ENCODE measurements around the gene DUSP1. TPM values are rescaled to one million over a fixed set of nuclear protein-coding genes. Genes with fewer than 3 reads are reported as not detected.

The DUSP1 gene
- total RNA-seq, 1 donor from 2014 or later: 103 TPM

DNA sequence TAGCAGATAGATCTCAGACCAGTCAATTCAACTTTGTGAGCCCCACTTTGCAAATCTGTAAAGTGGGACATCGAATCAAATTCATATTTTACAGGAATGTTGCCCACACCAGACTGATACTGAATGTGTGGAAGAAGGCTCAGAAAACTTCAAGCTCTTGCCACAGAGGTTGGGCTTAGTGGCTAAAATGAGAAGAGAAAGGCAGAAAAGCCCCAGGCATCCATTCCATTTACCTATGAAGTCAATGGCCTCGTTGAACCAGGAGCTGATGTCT lies 1.7 kb downstream of the DUSP1 start:
- intact Hi-C loops (cut with DNase I): no loop called here
- no peak for DNase-seq (ENCODE audit: missing footprints)
- ATAC-seq: no peak

DNA sequence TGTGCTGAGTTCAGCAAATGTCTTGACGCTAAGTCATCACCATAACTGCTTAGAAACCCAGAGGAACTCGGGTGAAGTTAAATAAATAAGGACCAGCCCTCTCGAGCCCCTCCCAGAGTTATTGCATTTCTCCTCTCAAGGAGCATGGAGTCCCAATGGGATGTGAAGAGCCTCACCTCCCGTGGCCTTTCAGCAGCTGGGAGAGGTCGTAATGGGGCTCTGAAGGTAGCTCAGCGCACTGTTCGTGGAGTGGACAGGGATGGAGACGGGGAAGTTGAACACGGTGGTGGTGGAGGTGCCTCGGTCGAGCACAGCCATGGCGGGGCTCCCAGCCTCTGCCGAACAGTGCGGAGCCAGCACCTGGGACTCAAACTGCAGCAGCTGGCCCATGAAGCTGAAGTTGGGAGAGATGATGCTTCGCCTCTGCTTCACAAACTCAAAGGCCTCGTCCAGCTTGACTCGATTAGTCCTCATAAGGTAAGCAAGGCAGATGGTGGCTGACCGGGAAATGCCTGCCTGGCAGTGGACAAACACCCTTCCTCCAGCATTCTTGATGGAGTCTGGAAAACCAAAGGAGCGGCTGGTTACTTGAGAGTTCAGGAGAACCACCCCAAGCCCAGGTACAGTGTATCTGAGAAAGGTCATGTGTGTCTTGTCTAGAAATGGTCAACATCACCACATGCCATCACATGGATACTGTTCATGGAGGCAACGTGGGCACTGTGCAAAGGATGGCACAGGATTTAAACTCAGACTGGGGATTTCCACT lies 2.2 kb downstream of the DUSP1 start:
- intact Hi-C loops (cut with DNase I): no loop called here
- ATAC-seq: no peak
- DNase-seq (ENCODE audit: missing footprints): no peak

DNA sequence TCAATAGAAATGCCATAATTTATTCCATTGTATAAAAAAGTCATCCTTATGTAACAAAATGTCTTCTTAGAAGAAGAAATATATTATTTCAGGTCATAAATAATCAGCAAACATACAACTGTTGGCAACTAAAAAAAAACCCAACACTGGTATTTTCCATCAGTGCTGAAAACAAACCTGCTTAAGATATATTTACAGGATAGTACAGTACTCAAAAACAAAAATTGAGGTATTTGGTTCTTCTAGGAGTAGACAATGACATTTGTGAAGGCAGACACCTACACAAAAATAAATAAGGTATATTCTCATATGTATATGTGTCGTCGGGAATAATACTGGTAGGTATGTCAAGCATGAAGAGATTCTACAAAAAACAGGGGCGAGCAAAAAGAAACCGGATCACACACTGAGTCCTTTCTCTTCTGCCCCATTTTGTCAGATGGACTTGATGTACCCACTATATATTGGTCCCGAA lies 2.9 kb downstream of the DUSP1 start:
- ATAC-seq (no peak), DNase-seq (ENCODE audit: missing footprints) (no peak)
- intact Hi-C loops (cut with DNase I): no loop called here

DNA sequence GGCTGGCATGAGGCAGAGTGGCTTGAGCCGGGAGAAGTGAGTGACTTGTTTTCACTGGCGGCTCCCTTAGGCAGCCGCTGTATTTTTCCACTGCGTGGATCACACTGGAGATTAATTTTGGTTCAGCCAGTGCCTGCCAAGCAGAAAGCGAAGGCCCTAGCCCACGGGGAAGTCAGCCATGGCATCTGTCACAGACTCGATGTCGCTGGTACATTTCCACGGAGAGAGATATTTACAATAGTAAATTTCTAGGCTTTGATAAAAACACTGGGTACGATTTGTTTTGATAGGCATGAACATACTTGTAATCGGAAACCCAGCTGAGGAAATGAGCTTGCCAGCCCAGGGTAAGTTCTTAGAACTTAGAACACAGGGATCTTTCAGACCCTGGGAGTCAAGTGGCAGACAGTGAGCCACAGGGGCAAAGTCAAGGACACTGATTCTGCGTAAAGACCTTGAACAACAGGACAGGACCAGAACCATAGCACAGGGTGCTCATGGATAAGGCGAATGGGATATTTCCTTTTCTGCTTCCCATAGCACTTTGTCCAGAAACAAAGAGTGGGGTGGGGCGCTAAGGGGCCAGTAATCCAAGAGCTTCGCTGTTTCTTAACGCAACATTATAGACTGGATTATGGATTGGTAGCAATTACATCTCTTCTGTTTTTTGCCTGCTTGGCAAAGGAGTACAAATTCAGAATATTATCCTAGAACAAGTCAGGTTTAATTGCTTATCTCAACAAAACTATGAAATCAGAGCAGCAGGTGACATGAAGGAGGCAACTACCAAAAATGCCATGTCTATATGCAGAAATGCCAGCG lies 4.5 kb downstream of the DUSP1 start:
- DNase-seq (ENCODE audit: missing footprints) (peak; percentile 78), ATAC-seq (peak; percentile 42)
- intact Hi-C loops (cut with DNase I): no loop called here

DNA sequence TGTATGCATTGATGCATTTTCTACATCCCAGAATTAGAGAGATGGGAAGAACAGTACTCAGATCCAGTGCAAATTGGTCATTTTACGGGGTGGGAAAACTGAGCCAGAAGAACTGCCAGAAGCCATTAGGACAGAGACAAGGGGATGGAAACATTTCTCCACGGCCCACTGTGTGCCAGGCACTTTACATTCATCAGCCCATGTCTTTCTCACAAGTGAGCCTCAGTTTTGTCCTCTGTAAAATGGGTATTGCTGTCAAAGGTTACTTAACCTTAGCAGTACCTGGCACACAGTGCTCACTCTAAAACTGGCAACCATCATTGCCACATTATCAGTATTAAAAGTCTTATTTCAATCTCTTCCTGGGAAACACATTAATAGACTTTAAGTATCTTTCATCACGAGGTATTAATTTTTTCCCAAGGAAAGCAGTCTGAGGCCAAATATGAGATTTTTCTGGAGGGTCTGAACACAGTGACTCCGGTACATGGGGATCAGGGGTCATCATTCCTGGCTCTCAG lies 5.2 kb downstream of the DUSP1 start:
- DNase-seq (ENCODE audit: missing footprints) (no peak), ATAC-seq (peak; percentile 0)
- intact Hi-C loops (cut with DNase I): loop anchor here (1.0 to 2.0 kb wide), 2 partner anchors 18 to 25 kb away; no protein-coding TSS in a partner anchor

DNA sequence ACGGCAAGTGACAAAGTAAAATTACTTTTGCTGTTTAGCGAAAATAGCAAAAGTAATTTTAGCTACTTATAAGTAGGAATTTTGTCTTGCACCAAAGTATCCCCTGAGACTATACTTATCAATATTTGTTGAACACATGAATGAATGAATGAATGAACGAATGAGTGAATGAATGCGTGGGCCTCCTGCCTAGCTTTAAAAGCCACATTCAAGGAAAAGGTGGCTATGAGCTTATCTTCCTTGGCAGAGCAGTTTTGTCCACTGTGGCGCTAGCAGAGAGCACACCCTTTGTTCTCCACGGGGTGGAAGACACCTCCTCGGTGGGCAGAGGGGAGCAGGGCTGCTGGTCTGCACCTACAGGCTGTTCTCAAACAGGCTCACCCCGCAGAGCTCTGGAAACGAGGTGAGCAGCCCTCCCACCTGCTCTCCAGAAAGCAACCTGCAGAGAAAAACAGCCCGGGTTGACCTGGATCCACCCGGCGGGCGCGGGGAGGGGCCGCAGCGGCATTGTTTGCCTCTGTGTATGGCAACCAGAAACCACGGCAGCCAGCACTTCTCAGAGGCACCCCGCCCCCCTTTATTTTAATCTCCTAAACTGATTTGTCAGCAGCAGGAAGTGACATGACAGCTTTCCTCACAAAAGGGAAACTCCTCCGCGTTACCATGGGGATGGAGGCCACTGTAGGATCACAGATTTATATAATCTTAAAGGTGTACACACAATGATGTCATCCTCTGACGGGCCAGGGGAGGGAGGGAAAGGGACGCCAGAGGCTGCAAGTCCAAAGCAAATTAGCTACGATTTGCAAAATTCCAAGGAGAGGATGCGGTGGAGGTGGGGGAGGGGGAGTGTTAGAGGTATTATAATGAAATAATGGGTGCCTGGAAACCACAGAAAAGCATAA lies 5.9 kb downstream of the DUSP1 start:
- DNase-seq (ENCODE audit: missing footprints) (peak; percentile 97), ATAC-seq (peak; percentile 73)
- intact Hi-C loops (cut with DNase I): loop anchor here (1.0 to 2.0 kb wide), 2 partner anchors 17 to 24 kb away; no protein-coding TSS in a partner anchor

DNA sequence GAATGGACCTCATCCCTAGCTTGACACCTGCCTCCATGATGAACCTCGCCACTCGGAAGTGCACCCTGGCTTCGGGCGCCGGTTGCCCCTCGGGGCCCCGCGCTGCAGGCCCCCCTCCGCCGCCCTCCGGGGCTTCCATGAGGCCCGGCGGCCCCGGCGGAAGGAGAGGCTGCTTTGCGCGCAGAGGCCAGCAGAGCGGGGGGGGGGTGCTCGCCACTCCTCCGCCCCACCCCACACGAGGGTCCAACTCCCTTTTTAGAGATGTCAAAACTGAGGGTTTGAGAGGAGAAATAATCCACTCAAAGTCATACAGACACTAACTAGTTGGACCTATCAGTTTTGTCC lies 7.9 kb downstream of the DUSP1 start:
- DNase-seq (ENCODE audit: missing footprints) (no peak), ATAC-seq (no peak)
- intact Hi-C loops (cut with DNase I): no loop called here

DNA sequence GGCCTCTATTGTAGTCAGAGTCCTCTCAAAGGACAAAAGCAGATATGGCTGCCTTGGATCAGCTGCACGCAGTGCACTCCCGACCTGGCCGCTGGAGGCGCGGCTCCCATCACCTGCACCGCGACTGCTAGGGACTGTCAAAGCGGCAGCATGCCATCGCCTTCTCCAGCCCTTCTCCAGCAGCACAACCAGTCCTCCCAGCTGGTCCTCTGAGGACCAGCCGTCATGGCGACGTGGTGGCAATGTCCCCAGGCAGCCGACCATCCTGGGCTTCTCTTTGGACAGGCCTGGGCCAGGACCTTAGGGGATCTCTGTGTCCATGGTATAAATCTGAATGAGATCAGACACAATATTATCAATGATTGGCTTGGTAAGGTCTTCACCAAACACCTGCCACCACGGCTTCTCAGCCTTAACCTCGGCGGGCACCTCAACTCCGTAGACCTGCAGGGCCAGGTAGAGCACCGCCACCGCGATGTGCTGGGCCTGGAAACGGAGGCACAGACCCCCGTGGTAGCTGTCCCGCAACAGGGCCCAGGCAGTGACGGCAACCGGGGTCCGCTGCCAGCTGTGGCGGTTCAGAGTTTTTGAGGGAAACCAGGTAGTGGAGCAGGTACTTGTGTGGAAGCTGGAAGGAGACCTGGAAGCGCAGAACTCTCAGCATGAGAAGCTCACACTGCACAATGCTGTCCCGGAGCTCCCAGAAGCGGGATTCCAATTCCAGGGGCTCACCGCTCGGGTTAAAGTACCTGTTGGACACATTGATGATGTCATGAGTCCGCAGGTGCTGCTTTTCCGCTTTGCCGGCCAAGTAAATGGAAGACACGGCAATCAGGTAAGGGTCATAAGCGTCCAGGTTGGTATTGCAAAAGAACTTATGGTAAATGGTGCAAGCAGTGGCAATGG lies 8.5 kb downstream of the DUSP1 start:
- intact Hi-C loops (cut with DNase I): no loop called here
- DNase-seq (ENCODE audit: missing footprints) (no peak), ATAC-seq (no peak)

DNA sequence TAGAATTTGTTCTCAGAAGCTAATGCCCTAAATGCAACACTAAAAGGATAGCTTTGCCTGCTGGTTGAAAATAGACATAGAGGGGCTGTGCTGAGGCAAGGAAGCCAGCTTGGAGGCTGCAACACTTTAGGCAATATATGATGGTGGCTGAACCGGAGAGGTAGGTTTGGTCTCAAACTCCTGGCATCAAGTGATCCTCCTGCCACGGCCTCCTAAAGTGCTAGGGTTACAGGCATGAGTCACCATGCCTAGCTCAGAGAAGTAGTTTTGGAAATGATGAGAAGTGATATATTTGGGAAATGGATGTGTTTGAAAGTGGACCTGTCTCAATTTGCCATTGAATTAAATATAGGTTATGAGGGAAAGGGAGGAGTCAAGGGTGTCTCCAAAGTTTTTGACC lies 10.0 kb downstream of the DUSP1 start:
- ATAC-seq: no peak
- intact Hi-C loops (cut with DNase I): no loop called here
- DNase-seq (ENCODE audit: missing footprints): no peak

DNA sequence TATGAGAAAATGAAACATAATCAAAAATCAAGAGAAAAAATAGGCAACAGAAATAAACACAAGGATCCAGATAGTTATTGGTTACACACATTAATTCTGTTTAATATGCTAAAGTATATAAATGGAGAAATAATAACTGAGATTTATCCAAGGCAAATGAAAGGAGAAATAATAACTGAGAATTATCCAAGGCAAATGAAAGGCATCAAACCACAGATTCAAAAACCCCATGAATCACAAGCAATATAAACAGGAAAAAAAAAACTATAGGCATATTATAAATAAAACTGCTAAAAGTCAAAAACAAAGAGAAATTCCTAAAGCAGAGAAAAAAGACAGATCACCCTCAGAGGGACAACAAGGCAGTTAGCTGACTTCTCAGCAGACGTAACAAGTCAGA lies 10.9 kb downstream of the DUSP1 start:
- intact Hi-C loops (cut with DNase I): no loop called here
- DNase-seq (ENCODE audit: missing footprints) (no peak), ATAC-seq (no peak)

DNA sequence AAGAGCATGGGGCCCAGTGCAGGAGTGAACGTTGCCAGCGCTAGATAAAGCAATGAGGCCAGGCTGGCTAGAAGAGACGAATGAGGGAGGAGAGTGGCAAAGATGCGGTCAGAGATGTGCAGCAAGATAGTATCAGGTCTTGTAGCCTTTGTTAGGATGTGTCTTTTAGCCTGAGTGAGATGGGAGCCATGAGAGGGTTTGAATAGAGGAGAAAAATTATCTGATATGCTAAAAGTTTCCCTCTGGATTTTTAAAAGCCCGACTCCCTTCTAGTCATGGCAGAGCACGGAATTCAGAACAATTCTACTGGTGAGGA lies 12.2 kb downstream of the DUSP1 start:
- intact Hi-C loops (cut with DNase I): no loop called here
- ATAC-seq: no peak

DNA sequence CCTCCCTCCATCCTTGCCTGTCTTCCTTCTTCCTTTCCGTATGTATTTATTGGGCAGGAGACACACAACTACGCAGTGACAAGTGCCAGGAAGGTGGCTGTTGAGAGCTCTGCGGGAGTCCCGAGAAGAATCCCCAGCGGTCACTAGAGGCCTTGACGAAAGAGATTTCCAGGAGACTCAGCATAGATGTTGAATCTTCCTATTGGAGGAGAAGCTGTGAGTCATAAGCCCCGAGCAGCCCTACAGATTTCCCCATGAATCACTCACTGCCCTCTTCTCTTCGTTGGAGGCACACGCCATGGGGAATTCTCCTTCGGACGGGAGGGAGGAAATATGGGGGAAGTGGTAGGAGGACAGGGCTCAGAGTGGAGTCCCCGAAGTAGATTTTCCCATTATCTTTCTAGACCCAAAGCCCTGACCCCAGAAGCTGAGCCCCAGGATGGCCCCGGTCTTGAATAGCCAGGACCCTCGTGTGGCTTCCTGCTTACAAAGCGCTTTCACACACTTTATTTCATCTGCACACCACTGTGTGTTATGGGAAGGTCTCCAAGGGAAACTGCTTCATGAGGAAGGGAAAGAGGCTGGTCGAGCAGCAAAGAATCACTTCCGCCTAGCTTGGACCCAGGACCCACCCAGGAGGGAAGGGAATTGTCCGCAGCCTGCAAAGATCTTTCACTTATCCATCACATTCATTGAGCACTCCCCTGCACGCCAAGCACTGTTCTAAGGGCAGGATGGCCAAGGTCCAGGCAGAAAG lies 12.7 kb downstream of the DUSP1 start:
- DNase-seq (ENCODE audit: missing footprints): no peak
- intact Hi-C loops (cut with DNase I): no loop called here
- ATAC-seq: peak; percentile 47

More for the DNA sequence above, 12.2 kb downstream of the DUSP1 start:
- DNase-seq (ENCODE audit: missing footprints): no peak

DNA sequence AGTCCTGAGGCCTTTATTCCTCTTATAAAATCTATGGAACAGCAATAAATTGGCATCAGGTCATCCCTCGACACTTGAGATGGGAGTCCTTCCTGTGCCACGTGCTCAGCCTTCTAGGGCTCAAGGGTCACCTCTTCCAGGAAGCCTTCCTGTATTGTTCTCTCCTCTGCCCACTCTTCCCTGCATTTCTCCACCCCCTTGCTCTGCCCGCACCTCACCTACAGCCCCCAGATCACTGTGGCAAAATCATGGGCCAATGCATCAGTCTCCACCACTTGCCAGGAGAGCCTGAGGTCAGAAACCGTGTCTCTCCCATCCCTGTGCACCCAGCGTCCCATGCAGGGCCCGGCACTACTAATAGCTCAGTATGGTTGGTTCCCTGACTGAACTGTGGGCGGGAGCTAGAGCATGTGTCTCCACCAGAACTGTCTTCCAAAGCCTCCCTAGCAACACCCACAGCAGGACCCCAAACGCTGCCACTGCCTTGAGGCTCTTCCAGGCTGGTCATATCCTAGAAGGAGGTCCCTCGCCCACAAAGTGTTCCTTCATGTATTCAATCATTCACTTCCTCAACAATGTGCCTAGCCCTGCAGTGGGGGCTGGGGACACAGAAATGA lies 13.5 kb downstream of the DUSP1 start:
- DNase-seq (ENCODE audit: missing footprints) (no peak), ATAC-seq (no peak)
- intact Hi-C loops (cut with DNase I): no loop called here

DNA sequence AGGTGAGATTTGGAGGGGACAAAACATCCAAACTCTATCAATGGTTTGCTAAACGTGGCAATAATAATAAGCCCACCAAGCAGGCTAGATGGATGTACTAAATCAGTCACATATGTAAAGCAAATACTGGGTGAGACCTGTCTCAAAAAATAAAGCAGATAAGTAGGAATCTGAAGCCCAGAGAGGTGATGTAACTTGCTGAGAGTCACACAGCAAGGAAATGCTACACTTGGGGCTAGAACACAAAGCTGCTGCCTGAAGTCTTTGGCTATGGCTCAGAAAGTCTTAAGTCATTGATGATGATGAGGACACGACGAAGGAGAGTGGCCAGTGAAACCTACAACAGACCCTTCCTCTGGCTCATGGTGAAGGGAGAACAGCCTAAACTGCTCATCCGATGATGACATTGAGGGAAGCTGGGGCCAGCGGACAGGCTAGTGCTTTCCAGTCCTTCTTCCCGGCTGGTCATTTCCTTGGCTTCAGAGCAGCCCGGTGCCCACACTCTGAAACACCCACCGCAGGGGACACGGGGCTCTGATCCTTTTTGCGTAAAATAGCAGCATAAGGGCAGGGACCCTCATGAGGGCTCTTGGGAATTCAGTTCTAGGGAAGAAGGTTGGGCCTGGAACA lies 14.1 kb downstream of the DUSP1 start:
- DNase-seq (ENCODE audit: missing footprints) (no peak), ATAC-seq (no peak)
- intact Hi-C loops (cut with DNase I): no loop called here

DNA sequence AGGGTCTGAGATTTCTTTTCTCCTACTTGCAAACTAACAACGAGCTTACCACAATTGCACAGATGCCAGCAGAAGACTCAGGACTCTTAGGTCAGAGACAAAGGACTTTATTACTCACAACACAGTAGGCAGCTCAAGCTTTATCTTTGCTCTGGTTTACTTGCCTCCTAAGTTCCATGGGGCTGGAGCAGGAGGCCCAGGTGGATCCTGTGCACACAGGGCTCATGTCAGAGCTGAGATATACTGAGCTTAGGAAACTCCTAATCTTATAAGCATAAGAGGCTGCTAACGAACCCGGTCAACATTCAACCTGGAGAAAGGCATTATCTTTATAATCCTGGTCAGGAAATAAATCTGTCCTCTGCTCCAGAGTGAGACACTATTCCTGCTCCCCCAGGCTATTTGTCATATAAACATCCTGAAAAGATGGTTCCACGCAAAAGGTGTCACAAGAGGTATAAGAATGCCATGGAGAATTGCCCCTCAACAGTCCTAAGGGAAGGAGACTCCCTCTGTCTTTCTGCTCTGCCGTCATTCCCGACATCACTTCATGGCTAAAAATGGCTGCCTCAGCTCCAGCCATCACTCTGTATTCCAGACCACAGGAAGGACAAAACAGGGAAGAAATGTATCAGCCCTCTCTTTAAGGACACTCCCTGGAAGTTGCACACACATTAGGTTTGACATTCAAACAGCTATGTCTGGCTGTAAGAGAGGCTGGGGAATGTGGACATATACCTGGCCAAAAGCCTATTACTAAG lies 16.2 kb downstream of the DUSP1 start:
- intact Hi-C loops (cut with DNase I): no loop called here
- ATAC-seq (no peak), DNase-seq (ENCODE audit: missing footprints) (no peak)

DNA sequence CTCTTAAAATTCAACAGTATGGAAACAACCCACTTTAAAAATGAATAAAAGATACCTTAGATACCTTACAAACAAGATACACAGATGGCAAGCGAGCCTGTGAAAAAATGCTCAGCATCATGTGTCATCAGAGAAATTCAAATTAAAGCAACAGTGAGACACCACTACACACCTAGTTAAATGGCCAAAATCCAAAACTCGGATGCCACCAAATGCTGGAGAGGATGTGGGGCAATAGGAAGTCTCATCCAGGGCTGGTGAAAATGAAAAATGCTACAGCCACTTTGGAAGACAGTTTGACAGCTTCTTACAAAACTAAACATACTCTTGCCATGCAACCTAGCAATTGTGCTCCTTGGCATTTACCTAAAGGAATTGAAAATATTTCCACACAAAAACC lies 17.9 kb downstream of the DUSP1 start:
- ATAC-seq (no peak), DNase-seq (ENCODE audit: missing footprints) (no peak)

More for the DNA sequence above, 17.9 kb downstream of the DUSP1 start:
- intact Hi-C loops (cut with DNase I): no loop called here
